GM15510 (cell line): Measurements from ENCODE around the gene CPD.

Experiments
- POLR2A ChIP-seq: IDR thresholded peaks from 3 replicates; pipeline ENCODE4 v1.6.1; 2011; ENCODE audit warnings: borderline replicate concordance; ENCODE audit not compliant: insufficient read length; ENCODE audit errors: extremely low read depth

The CPD gene

DNA sequence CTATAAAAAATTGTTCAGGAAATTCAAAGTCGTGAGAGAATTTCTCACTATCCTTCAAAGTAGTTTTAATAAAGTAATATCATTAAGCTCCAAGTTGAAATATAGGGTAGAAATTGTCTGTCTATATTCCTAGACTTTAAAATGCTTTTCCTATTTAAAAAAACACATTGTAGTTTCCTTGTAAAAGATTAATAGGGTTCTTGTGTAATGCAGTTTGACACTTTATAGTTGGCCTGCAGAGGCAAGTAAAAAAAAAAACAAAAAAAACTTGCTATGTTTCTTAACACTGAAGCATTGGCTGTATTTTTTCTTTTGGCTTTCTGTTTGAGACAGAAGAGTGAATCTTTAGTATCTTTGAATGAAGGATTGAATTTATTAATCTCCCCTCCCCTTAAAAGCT is 17.4 kb downstream of the CPD start:
- no peak for TF ChIP-seq POLR2A

DNA sequence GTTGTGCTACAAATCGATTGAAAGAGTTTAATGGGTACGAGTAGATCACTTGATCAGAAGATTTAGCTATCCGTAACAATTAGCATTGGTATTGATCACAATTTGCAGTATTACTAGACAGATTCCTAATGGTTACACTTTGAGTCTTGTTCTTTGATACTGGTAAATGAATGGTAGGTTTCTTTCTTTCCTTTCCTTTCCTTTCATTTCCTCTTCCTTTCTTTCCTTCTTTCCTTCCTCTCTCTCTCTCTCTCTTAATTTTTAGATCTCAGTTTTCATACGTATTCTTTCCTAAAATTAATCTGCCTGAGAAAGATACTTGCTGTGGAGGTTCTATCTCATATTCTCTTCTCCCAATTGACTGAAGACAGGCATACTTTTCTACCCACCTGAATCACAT is 17.9 kb downstream of the CPD start:
- no peak for TF ChIP-seq POLR2A

DNA sequence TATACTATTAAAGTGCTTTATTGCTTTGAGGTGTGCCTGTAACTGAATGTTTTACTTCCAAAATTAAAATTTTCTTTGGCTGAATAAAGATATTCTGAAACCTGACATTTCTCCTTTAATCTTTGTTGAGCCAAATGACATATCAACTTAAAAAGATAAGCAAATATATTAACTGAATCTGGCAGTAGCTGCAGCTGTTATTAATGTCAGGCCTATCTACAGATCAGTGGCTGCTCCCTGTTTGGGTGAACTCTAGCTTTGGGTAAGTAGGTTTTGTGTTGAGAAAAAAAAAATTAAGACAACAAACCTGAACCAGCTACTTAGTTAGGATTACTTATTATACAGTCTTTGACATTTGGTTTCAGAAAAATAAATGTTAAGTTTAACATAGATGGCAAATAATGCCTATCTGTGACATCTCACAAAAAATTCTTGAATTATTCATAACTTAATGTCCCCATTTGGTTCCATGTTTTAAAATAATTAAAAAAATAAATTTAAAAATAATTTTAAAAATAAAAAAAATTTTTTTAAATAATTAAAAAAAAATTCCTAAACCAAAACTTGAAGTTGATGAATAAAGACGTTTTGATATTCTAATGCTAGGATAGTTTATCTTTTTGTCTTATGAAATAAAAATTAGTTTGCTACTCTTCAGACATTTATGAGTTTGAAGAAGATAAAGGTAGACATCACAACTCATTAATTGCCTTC is 19.8 kb downstream of the CPD start:
- TF ChIP-seq POLR2A: no peak

DNA sequence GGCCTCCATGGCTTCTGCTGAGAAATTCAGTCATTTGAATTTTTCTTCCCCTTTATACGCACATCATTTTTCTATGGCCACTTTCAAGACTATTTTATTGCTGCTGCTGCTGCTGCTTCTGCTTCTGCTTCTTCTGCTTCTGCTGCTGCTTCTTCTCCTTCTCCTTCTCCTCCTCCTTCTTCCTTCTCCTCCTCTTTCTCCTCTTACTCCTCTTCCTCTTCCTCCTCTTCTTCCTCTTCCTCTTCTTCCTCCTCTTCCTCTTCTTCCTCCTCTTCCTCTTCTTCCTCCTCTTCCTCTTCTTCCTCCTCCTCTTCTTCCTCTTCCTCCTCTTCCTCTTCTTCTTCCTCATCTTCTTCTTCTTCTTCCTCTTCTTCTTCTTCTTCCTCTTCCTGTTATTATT is 22.4 kb downstream of the CPD start:
- TF ChIP-seq POLR2A: no peak

DNA sequence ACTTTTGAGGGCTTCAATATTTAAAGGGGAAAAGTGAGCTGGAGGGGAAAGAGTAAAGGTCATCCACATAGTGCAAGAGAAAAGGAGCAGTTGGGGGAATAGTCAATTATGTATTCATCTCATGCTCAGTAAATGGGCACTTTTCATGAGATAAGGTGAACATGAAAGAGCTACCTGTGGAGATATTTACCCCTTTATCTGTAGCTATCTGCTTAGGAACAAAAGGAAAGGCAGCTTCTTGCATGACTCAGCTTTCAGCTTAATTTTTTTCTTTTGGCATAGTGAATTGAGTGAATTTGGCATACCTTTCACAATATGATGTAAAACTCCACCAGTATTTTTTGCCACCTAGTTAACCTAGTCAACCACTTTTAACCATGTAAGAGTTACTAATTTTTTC is 26.4 kb downstream of the CPD start:
- no peak for TF ChIP-seq POLR2A

DNA sequence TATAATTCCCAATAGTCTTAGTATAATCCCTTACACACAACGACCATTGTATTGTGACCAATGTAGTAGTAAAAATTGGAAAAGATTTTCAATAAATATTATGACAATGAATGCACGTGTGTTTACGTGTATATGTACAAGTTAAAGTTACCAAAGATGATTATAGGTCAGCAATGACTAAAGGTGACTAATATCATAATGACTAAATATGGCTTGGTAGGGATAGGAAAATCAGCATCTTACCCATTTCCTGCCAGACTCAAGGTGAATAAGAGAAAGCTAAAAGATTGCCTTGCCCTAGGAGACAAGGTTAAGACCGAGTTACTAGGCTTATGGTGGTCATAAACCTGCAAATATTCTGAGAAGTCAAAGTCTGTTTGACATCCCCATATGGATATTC is 34.4 kb downstream of the CPD start:
- TF ChIP-seq POLR2A: no peak

DNA sequence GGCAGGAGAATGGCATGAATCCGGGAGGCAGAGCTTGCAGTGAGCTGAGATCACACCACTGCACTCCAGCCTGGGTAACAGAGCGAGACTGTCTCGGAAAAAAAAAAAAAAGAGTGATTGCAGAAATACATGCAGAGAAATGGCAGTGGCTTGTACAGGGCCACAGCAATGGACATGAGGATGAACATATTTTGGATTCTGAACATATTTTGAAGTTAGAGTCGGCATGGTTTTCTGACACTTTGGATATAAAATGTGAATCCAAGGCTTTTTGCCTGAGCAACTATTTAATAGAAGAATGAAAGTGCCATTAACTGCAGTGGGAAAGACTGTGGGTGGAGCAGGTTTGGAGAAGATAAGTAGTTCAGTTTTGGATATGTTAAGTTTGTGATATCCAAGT is 35.8 kb downstream of the CPD start:
- TF ChIP-seq POLR2A: no peak

- TF ChIP-seq POLR2A: no peak
Measured at GRCh38 chr17:30415491-30415890, 36.8 kb downstream of the CPD start.

GRCh38 chr17:30421592-30421991 is 42.9 kb downstream of the CPD start:
- TF ChIP-seq POLR2A: no peak

- no peak for TF ChIP-seq POLR2A
Measured at GRCh38 chr17:30422171-30422570, 43.4 kb downstream of the CPD start.

GRCh38 chr17:30424471-30424870 is 45.7 kb downstream of the CPD start:
- TF ChIP-seq POLR2A: no peak

DNA sequence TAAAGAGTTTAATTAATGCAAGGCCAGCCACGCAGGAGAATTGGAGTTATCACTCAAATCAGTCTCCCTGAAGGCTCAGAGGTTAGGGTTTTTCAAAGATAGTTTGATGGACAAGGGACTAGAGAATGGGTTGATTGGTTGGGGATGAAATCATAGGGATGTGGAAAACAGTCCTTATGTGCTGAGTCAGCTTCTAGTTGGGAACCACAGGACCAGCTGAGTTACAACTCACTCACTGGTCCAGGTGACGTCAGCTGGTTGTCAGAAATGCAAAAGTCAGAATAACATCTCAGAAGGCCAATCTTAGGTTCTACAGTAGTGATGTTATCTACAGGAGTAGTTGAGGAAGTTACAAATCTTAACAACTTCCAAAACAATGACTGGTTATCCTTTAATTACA is 47.6 kb downstream of the CPD start:
- no peak for TF ChIP-seq POLR2A

GRCh38 chr17:30427611-30428010 is 48.9 kb downstream of the CPD start:
- TF ChIP-seq POLR2A: no peak

DNA sequence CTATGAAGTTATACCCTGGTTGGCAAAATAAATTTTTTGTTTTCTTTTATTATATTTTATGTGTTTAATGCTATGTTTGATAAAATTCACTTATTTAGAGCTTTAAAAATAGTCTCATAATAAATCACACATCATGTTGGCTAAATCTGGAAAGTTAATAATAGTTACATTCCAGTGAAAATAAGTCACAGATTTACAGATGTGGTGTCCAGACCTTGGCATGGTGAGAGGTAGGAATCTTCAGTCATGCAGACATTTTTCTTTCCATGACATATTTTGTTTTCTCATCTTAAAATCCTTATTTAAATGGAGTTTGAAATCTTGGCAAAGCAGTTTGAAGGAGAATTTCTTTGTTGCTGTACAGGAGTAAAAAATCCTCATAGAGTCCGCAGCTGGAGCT is 50.4 kb downstream of the CPD start:
- no peak for TF ChIP-seq POLR2A

DNA sequence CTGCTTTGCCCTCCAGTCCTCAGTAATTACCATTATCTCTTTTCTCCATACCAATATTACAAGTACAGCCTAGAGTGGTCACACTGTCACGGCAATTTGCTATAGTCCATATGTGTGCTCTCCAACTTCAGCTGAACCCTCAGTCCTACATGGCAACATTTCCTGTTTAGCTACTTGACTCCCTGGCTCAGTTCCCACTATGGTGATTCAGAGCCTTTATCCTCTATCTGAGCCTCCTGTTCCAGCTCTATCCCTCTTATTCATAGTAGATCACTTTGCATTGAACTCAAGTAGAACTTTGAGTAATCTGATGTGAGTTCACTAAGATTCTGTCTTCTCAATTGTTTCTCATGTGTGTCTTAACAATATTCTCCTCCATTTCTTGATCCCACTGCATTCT is 54.8 kb downstream of the CPD start:
- no peak for TF ChIP-seq POLR2A

GRCh38 chr17:30436729-30437128 is 58.0 kb downstream of the CPD start:
- no peak for TF ChIP-seq POLR2A

DNA sequence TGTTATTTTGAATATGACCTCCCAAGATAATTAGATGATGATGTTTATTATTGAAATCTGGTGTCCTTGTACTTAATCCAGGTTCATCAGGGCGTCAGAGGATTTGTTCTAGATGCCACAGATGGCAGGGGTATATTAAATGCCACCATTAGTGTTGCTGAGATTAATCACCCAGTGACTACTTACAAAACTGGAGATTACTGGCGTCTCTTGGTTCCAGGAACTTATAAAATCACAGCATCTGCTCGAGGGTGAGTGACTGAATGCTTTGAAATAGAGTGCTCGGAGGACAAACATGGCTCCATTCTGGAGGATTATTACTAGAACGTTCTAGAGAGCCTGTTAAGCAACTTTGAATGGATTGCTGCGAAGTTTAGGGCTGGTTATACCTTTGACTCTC is 65.0 kb downstream of the CPD start:
- TF ChIP-seq POLR2A: no peak

DNA sequence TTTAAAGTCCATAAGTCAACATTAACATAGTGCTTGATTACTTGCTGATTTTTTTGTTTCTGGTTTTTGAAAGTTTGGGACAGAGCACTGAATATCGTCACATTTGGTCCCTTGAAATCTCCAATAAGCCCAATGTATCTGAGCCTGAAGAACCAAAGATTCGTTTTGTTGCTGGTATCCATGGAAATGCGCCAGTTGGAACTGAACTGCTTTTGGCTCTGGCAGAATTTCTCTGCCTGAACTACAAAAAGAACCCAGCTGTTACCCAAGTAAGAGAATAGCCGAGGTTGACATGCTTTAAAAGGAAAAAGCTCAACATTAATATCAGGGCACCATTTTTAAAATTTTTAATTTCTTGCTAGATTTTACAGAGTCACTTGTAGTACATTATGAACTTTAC is 70.8 kb downstream of the CPD start:
- no peak for TF ChIP-seq POLR2A
